RPMI8226 (cell line): ENCODE data around the gene DISC1.
"Not testable (repeated sequence)": the region's sequence is repeated elsewhere in the genome, so short reads cannot be mapped to it uniquely, and the experiment has no call there.

Experiments used
- DNase-seq: peaks from one replicate; pipeline ENCODE4 v3.0.0-alpha.2; 2015

DISC1 gene

DNA sequence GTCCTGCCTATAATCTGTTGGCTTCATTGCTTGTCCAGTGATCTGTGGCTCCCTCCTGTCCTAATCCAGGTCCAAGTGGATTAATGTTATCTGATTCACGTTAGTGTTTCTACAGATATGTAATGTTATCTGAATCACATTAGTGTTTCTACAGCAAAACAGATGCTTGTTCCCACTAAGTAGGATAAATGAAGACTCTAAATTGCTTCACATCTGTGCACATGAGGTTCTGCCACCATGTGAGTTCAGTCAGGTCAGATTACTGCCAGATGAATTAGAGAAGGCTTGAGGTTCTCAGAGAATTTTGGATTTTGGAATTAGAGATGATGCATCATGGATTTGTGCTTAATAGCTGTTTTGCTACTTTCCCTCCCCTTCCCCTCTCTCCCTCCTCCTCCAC is 13.2 kb downstream of the DISC1 start:
- DNase-seq, result no peak

DNA sequence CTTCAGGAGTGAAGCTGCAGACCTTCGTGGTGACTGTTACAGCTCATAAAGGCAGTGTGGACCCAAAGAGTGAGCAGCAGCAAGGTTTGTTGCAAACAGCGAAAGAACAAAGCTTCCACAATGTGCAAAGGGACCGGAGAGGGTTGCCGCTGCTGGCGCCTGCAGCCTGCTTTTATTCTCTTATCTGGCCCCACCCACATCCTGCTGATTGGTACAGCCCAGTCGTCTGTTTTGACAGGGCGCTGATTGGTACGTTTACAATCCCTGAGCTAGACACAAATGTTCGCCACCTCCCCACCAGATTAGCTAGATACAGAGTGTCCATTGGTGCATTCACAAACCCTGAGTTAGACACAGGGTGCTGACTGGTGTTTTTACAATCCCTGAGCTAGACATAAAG is 14.9 kb downstream of the DISC1 start:
- DNase-seq, result not testable (repeated sequence)

DNA sequence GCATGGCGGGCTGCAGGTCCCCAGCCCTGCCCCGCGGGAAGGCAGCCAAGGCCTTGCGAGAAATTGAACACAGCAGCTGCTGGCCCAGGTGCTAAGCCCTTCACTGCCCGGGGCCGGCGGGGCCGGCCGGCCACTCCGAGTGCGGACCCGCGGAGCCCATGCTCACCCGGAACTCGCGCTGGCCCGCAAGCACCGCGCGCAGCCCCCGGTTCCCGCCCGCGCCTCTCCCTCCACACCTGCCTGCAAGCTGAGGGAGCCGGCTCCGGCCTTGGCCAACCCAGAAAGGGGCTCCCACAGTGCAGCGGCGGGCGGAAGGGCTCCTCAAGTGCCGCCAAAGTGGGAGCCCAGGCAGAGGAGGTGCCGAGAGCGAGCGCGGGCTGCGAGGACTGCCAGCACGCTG is 15.5 kb downstream of the DISC1 start:
- not testable (repeated sequence) for DNase-seq

DNA sequence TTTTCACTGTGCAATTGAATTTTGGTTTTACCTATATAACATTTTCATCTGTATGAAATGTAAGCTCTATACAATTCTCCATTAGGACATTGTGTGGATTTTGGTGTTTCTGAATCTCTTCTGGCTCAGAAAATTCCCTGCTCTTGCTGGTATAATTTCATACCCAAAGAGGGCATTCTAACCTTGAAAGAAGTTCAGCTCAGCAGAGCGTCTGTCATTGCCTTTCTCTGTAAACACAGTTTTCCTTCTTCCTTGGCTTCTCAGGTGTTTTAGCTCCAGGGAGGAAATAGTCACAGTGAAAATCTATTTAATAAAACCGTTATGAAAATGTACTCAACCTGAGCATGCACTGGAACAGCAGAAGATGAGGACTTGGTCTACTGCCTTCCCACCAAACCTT is 16.0 kb downstream of the DISC1 start:
- no peak for DNase-seq

DNA sequence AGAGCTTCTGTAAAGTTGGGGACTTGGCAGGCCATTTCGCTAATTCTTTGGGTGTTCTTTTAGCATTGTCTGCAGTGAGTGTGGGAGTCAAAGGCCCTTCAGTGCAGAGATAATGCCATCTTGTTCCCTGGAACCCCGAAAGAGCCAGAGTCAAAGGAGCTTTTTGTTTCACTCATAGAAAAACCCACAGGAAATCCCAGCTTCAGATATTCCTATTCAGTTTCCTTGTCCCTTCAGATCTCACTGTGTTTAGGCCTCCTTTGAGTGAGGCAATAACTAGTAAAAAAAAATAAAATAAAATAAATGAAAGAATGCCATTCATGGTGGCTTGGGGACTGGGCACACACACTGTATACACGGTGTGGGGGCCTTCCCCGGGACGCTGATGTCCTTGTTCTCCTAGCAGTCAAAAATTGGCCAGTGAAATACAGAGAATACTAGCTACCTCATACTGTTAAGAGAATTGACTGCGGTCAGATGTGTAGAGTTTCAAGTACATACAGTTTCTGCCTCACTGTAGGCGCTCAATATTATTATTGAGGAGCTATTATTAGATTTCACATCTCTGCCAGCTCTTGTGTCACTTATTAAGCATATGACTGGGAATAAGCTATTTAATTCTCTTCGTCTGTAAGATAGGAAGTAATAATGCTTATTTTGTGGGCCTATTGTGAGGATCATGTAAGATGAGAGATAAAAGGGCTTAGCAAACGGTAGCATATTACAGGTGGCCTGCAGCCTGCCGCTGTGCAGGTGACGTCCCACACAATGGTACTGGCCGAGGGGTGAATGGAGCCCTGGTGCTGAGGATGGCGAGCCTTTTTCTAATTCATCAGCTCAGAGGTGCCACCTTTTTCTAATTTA is 16.7 kb downstream of the DISC1 start:
- DNase-seq, result no peak

DNA sequence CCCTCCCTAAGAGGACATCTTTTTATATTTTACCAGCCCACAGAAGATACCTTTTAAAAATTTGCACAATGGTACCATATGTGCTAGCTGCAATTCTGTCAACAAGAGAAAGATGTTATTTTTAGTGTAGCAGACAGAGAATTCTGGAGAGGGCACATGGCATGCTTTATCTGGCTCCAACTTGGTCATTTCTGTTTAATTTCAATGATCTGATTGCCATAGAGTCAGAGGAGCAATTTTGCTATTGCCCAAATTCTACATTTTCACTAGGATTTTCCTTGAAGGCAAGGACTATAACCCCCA is 17.3 kb downstream of the DISC1 start:
- no peak for DNase-seq

DNA sequence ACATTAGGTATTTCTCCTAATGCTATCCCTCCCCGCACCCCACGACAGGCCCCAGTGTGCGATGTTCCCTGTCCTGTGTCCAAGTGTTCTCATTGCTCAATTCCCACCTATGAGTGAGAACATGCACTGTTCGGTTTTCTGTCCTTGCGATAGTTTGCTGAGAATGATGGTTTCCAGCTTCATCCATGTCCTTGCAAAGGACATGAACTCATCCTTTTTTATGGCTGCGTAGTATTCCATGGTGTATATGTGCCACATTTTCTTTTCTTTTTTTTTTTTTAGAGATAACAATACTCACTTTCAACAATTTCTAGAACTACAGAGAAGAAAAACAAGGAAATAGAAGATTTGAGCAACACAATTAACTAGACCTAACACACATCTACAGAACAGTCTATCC is 19.0 kb downstream of the DISC1 start:
- DNase-seq, result not testable (repeated sequence)

DNA sequence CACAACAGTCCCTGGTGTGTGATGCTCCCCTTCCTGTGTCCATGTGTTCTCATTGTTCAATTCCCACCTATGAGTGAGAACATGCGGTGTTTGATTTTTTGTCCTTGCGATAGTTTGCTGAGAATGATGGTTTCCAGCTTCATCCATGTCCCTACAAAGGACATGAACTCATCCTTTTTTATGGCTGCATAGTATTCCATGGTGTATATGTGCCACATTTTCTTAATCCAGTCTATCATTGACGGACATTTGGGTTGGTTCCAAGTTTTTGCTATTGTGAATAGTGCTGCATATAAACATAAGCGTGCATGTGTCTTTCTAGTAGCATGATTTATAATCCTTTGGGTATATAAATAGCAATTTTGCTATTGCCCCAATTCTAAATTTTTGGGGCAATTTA is 19.6 kb downstream of the DISC1 start:
- DNase-seq, result not testable (repeated sequence)

DNA sequence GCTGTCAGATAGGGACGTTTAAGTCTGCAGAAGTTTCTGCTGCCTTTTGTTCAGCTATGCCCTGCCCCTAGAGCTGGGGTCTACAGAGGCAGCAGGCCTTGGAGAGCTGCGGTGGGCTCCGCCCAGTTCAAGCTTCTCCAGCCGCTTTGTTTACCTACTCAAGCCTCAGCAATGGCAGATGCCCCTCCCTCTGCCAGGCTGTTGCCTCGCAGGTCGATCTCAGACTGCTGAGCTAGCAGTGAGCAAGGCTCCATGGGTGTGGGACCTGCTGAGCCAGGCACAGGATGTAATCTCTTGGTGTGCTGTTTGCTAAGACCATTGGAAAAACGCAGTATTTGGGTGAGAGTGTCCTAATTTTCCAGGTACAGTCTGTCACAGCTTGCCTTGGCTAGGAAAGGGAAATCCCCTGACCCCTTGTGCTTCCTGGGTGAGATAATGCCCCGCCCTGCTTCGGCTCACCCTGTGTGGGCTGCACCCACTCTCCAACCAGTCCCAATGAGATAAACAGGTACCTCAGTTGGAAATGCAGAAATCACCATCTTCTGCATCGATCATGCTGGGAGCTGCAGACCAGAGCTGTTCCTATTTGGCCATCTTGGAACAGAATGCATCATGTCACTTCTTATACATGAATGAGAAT is 25.2 kb downstream of the DISC1 start:
- peak; percentile 63 for DNase-seq

DNA sequence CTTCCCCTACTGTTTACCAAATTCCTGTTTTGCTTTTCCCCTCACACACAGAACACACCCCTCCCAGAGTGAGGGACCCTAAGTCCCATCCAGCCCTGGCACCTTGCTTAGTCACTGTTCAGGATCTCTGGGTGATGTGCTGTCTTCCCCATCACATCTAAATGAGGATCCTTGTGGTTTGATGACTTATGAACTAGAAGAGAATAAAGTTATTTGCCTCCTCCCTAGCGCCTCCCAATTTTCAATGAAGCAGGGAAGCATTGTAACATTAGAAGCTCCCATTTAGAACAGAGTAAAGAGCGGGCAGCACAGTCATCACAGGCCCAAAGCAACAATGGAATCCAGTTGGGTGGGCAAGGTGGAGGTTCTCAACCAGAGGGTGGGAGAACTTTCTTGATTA is 27.0 kb downstream of the DISC1 start:
- no peak for DNase-seq

DNA sequence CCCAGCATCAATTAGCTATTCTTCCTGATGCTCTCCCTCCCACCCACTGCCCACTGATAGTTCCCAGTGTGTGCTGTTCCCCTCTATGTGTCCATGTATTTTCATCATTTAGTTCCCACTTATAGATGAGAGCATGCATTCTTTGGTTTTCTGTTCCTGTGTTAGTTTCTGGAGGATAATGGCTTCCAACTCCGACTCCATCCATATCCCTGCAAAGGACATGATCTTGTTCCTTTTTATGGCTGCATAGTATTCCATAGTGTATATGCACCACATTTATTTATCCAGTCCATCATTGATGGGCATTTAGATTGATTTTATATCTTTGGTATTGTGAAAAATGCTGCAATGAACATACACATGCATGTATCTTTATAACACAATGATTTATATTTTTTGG is 30.2 kb downstream of the DISC1 start:
- DNase-seq, result no peak

DNA sequence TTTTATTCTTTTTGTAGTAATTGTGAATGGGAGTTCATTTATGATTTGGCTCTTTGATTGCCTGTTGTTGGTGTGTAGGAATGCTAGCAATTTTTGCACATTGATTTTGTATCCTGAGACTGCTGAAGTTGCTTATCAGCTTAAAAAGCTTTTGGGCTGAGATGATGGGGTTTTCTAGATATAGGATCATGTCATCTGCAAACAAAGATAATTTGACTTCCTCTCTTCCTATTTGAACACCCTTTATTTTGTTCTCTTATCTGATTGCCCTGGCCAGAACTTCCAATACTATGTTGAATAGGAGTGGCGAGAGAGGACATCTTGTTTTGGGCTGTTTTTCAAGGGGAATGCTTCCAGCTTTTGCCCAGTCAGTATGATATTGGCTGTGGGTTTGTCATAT is 31.6 kb downstream of the DISC1 start:
- not testable (repeated sequence) for DNase-seq

DNA sequence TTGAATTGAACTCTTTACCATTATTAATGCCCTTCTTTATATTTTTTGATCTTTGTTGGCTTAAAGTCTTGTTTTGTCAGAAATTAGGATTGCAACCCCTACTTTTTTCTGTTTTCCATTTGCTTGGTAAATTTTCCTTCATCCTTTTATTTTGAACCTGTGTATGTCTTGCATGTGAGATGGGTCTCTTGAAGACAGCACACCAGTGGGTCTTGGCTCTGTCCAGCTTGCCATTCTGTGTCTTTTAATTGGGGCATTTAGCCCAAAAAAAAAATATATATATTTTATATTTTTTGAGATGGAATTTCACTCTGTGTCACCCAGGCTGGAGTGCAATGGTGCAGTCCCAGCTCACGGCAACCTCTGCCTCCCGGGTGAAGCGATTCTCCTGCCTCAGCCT is 33.6 kb downstream of the DISC1 start:
- DNase-seq, result no peak

DNA sequence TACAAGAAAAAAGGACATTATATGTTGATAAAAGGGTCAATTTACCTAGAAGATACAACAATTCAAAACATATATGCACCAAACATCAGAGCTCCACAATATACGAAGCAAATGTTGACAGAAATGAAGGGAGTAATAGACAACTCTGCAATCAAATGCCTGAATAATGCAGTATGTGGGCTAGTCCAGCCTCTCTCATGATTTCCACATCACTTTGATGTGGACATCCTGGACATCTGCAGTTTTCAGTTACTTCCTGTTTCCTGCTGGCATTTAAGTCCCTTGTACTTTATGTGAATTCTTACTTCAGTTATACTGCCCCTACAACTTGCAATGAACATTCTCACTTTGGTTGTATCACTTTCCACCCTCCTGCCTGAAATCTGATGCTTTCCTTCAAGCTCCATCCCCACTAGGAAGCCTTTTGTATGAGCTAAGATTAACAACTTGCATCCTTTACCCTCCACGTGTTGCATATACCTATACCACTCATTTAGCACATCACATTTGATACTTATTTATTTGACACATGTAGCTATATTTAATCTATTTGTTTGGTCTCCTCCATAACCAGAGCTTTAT is 36.7 kb downstream of the DISC1 start:
- no peak for DNase-seq

DNA sequence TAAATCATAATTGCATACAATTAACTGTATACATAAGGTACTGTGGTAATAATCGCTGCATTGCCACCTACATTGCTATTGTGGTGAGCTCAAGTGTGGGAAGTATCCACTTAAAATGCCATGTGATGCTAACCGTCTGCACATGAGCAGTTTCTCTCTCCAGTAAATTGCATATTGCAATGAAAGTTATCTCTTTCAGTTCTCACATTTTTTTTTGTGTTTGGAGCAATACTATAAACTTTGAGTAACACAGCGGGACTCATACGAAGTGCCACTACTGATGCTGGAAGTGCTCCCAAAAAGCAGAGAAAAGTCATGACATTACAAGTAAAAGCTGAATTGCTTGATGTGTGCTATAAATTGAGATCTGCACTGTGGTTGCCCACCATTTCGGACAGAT is 38.5 kb downstream of the DISC1 start:
- DNase-seq, result no peak

DNA sequence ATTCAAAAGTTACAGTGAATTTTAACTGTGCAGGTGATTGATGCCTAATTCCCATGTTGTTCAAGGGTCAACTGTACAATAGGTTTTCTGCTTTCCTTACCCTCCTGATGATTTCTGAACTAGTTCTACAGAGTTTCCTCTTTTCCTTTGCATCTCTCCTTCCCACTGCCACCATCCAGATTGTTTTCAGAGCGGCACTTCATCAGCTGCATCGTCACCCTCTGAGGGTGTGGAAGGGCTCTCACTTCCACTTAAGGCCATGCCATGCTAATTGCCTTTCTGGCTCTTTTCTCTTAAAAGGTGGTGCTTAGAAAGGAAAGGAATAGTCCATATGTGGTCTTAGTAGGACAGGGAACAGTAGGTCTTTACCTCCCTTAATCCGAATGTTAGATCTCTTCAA is 39.1 kb downstream of the DISC1 start:
- no peak for DNase-seq

DNA sequence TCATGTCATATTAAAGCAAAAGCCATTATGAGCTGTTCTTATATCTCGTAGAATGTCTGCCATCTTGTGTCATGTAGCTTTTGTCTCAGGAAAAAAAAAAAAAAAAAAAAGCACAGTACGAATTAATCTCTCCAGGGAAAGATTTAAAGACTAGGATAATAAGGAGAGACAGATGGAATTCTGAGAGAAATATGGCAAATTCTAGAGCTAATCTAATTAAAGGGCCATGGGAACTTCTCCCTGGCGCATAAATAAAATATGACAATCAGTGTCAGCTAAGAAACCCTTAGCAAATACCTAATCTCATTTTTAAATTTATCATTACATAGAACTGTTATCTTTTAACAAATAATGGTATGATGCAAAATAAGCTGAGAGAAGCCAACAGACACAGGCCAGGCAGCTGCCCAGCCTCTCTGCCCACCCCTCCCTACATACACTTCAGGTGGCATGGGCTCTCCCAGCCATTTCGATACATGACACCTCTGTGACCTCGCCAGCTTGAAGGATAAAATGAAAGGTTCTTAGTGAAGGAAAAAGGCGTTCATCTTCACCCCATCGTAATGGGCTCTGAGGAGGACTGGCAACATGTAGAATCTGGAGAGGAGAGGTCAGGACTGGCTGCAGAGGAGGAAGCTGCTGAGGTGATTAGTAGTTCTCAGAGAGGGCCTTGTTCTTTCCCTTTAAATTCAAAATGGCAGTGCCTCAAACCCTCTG is 39.8 kb downstream of the DISC1 start:
- no peak for DNase-seq

DNA sequence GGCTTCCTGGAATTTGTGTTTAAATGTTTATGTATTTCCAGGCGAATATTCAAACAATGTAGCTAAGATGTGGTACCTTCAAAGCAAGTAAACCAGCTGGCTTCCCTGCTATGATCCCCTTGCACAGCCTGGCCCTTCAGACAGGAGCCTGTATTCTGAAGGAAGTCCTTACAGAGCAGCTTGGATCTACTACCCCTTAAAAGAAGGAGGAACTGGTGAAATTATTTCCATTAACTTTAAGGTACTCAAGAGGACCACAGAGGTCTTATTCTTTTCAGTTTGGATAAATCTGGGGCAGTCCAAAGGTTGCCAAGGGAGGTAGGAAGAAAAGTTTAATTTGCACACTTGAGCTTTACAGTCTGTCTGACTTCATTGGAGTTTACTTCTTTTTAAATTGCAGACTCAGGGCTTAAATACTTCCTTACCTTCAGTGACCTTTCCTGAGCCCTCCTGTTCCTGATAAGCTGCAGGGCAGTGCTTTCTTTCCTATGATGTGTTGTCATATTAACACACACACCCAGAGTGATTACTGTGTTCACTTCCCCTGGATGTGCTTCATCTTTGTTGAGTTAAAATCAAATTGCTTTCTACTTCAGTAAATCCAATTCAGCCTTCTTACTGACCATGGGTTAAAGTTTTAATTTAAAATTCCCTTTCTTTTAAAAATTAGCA is 40.5 kb downstream of the DISC1 start:
- no peak for DNase-seq

DNA sequence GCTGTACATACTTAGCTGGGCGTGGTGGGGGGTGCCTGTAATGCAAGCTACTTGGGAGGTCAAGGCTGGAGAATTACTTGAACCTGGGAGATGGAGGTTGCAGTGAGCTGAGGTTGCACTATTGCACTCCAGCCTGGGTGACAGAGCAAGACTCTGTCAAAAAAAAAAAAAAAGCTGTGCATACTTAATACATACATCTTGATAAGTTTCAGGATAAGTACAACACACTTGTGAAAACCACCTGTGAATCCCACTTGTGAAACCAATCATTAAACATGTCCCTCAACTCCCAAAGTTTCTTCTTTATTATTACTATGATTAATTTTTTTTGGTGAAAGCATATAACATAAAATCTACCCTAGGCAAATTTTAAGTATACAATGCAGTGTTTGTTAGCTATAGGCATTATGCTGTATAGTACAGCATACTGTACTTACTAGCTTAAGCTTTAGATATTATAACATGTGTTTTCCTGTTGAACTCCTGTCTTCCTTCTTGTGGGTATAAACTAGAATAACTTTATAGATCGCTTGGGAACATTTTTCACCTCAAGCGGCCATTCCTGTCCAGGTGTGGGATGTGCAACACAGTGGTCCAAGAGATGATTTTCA is 41.4 kb downstream of the DISC1 start:
- no peak for DNase-seq

DNA sequence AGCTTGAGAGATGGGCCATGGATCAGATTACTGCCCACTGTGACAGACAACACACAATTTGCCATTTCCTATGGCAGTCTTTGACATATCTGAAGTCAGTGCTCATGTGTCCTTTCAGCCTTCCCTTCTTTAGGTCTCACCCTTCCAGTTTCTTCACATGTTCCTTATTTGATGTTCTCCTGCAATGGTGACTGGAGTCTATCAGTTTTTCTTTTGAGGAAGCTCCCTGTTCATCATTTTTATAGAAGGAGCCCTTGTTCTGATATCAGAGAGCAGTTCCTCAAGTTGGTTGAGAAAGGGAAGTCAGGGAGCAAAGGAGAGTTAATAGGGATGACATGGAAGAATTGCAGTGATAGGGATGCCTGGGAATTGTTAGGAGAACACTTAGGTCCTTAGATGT is 42.2 kb downstream of the DISC1 start:
- DNase-seq, result no peak

DNA sequence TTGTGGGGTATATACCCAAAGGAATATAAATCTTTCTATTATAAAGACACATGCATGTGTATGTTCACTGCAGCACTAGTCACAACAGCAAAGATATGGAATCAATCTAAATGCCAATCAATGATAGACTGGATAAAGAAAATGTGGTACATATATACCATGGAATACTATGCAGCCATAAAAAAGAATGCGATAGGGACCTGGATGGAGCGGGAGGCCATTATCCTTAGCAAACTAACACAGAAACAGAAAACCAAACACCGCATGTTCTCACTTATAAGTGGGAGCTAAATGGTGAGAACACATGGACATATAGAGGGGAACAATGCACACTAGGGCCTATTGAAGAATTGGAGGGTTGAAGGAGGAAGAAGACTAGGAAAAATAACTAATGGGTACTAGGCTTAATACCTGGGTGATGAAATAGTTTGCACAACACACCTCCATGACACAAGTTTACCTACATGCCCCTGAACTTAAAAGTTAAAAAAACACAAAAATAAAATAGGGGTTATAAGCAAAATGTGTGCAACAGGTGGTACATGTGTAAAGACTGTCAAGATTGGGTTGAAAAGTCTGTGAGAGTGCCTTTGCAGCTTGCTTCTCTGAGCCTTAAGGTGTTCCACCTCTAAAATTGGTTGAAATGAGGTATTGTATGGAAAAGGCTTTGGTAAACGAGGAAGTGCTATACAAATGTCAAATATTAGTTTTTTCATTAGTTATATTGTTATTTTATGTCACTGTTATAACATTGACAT is 43.5 kb downstream of the DISC1 start:
- DNase-seq, result not testable (repeated sequence)

DNA sequence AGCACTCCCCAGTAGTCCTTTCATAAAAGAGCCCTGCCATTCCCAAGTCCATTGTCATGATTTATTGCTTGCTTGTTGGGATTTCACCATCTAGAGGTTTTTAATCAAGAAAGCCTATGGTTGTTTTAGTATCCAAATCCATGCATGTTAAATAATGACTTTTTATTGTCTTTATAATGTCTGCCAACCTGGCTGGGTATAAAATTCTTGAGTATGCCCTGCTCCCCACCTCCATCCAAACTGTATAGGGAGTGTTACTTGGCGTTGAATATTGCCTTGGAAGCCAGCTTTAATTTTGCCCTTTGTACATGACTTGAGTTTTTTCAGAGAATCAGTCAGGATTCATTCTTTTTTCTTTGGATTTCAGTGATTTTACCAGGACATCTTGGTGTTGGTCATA is 44.2 kb downstream of the DISC1 start:
- DNase-seq, result no peak
